ENCODE results near the gene PMPCA. TPM values are rescaled to one million over a fixed set of nuclear protein-coding genes. Genes with fewer than 3 reads are reported as not detected.
A peak's percentile ranks its signal among the peaks of the same experiment; 100 is the strongest.

PMPCA gene
- 20.9 and 55.8 TPM in 2 replicates for total RNA-seq (2014; rRNA removed; shearing (Covaris generic); ENCODE audit: low replicate concordance)

GRCh38 chr9:136410500-136411287, at the start of gene PMPCA, which contains the start of gene ENTR1:
Gene PMPCA, plus strand, starts transcription at chr9:136410658. Its CDS starts 11 bp downstream, at chr9:136410669.
Gene ENTR1, minus strand, starts transcription at chr9:136410614. Its CDS starts 217 bp downstream, at chr9:136410397.
- peaks cover 59% of the 10 kb centered on the region for H3K79me2 ChIP-seq (ENCODE audit: low read length)

GRCh38 chr9:136361047-136361753, 49.3 kb upstream of the PMPCA start:
- Histone ChIP-seq H3K27me3 (ENCODE audit: low read length) (no peaks in the 10 kb centered on the region), H3K4me1 (ENCODE audit: low read length) (peaks cover 18% of the 10 kb centered on the region), H3K4me2 (ENCODE audit: low read depth, low read length, poor library complexity, severe bottlenecking) (no peak overlapping the region), H3K4me3 (ENCODE audit: low read length) (no peak overlapping the region), H3K27ac (ENCODE audit: low read length) (no peak overlapping the region), H3K79me2 (ENCODE audit: low read length) (peaks cover 6% of the 10 kb centered on the region; the same call in 1 of the 2 replicates), H3K36me3 (ENCODE audit: insufficient read depth, low read length) (no peaks in the 10 kb centered on the region), H4K20me1 (ENCODE audit: insufficient read depth, low read depth, low read length) (peaks cover 9% of the 10 kb centered on the region), H3K9me2 (replicated peaks; ENCODE audit: insufficient read depth, low read length) (no peaks in the 10 kb centered on the region), H3K9ac (ENCODE audit: low read length) (no peak overlapping the region), H3K9me3 (ENCODE audit: low read length) (no peaks in the 10 kb centered on the region), H2AFZ (ENCODE audit: low read length) (no peak overlapping the region)
- no peak for DNase-seq

More at GRCh38 chr9:136410500-136411287, at the start of gene PMPCA, which contains the start of gene ENTR1:
- peak within 1 kb of the TSS; percentile 94 for H3K9ac ChIP-seq (ENCODE audit: low read length)
- H3K4me2 ChIP-seq (ENCODE audit: low read depth, low read length, poor library complexity, severe bottlenecking), result peak within 1 kb of the TSS; percentile 93
- no peaks in the 10 kb centered on the region for H3K9me2 ChIP-seq (replicated peaks; ENCODE audit: insufficient read depth, low read length)
- H3K9me3 ChIP-seq (ENCODE audit: low read length), result no peaks in the 10 kb centered on the region
- peaks cover 14% of the 10 kb centered on the region; the same call in 1 of the 2 replicates for H4K20me1 ChIP-seq (ENCODE audit: insufficient read depth, low read depth, low read length)
- peak; percentile 98 for DNase-seq
- peak within 1 kb of the TSS; percentile 69 for H3K27ac ChIP-seq (ENCODE audit: low read length)
- H3K36me3 ChIP-seq (ENCODE audit: insufficient read depth, low read length), result peaks cover 29% of the 10 kb centered on the region; the same call in 1 of the 2 replicates
- no peaks in the 10 kb centered on the region for H3K27me3 ChIP-seq (ENCODE audit: low read length)
- H3K4me3 ChIP-seq (ENCODE audit: low read length), result peak within 1 kb of the TSS; percentile 90
- no peak within 1 kb of the TSS for H2AFZ ChIP-seq (ENCODE audit: low read length)
- peaks cover 29% of the 10 kb centered on the region for H3K4me1 ChIP-seq (ENCODE audit: low read length)

- H3K4me3 ChIP-seq (ENCODE audit: low read length), result peak overlapping the region; percentile 83; the same call in 1 of the 2 replicates
- no peaks in the 10 kb centered on the region for H3K9me3 ChIP-seq (ENCODE audit: low read length)
- no peaks in the 10 kb centered on the region for H3K27me3 ChIP-seq (ENCODE audit: low read length)
- peaks cover 18% of the 10 kb centered on the region for H3K4me1 ChIP-seq (ENCODE audit: low read length)
- H3K9ac ChIP-seq (ENCODE audit: low read length), result peak overlapping the region; percentile 54; the same call in 1 of the 2 replicates
- H3K27ac ChIP-seq (ENCODE audit: low read length), result no peak overlapping the region
- H3K9me2 ChIP-seq (replicated peaks; ENCODE audit: insufficient read depth, low read length), result no peaks in the 10 kb centered on the region
- peaks cover 6% of the 10 kb centered on the region; the same call in 1 of the 2 replicates for H3K79me2 ChIP-seq (ENCODE audit: low read length)
- no peaks in the 10 kb centered on the region for H3K36me3 ChIP-seq (ENCODE audit: insufficient read depth, low read length)
- peaks cover 9% of the 10 kb centered on the region for H4K20me1 ChIP-seq (ENCODE audit: insufficient read depth, low read depth, low read length)
- no peak overlapping the region for H2AFZ ChIP-seq (ENCODE audit: low read length)
- no peak for DNase-seq
- peak overlapping the region; percentile 69 for H3K4me2 ChIP-seq (ENCODE audit: low read depth, low read length, poor library complexity, severe bottlenecking)
These were observed 48.6 kb upstream of the PMPCA start for GRCh38 chr9:136361754-136362449.

- Histone ChIP-seq H3K27me3 (ENCODE audit: low read length) (no peaks in the 10 kb centered on the region), H3K79me2 (ENCODE audit: low read length) (peaks cover 6% of the 10 kb centered on the region; the same call in 1 of the 2 replicates), H2AFZ (ENCODE audit: low read length) (no peak overlapping the region), H3K4me1 (ENCODE audit: low read length) (peaks cover 18% of the 10 kb centered on the region), H3K4me2 (ENCODE audit: low read depth, low read length, poor library complexity, severe bottlenecking) (peak overlapping the region; percentile 69), H3K4me3 (ENCODE audit: low read length) (peak overlapping the region; percentile 83), H3K9me3 (ENCODE audit: low read length) (no peaks in the 10 kb centered on the region), H3K9ac (ENCODE audit: low read length) (peak overlapping the region; percentile 54), H3K36me3 (ENCODE audit: insufficient read depth, low read length) (no peaks in the 10 kb centered on the region), H3K27ac (ENCODE audit: low read length) (no peak overlapping the region), H4K20me1 (ENCODE audit: insufficient read depth, low read depth, low read length) (peaks cover 9% of the 10 kb centered on the region), H3K9me2 (replicated peaks; ENCODE audit: insufficient read depth, low read length) (no peaks in the 10 kb centered on the region)
- DNase-seq, result no peak
These were observed 48.0 kb upstream of the PMPCA start for GRCh38 chr9:136362450-136362784.

GRCh38 chr9:136363106-136363948, 47.1 kb upstream of the PMPCA start, which contains the start of gene DNLZ:
Gene DNLZ, minus strand, starts transcription at chr9:136363744. Its CDS starts 30 bp downstream, at chr9:136363714.
- peak within 1 kb of the TSS; percentile 89 for H3K27ac ChIP-seq (ENCODE audit: low read length)
- H4K20me1 ChIP-seq (ENCODE audit: insufficient read depth, low read depth, low read length), result peaks cover 9% of the 10 kb centered on the region
- H3K9ac ChIP-seq (ENCODE audit: low read length), result peak within 1 kb of the TSS; percentile 99
- H3K4me2 ChIP-seq (ENCODE audit: low read depth, low read length, poor library complexity, severe bottlenecking), result peak within 1 kb of the TSS; percentile 75
- H3K9me3 ChIP-seq (ENCODE audit: low read length), result no peaks in the 10 kb centered on the region
- H3K79me2 ChIP-seq (ENCODE audit: low read length), result peaks cover 6% of the 10 kb centered on the region; the same call in 1 of the 2 replicates
- H3K36me3 ChIP-seq (ENCODE audit: insufficient read depth, low read length), result no peaks in the 10 kb centered on the region
- H3K27me3 ChIP-seq (ENCODE audit: low read length), result no peaks in the 10 kb centered on the region
- peak within 1 kb of the TSS; percentile 83 for H3K4me3 ChIP-seq (ENCODE audit: low read length)
- no peaks in the 10 kb centered on the region for H3K9me2 ChIP-seq (replicated peaks; ENCODE audit: insufficient read depth, low read length)
- H3K4me1 ChIP-seq (ENCODE audit: low read length), result peaks cover 18% of the 10 kb centered on the region
- peak; percentile 98 for DNase-seq
- no peak within 1 kb of the TSS for H2AFZ ChIP-seq (ENCODE audit: low read length)

- H3K79me2 ChIP-seq (ENCODE audit: low read length), result peaks cover 6% of the 10 kb centered on the region; the same call in 1 of the 2 replicates
- DNase-seq, result no peak
- H3K9ac ChIP-seq (ENCODE audit: low read length), result peak overlapping the region; percentile 44
- no peak overlapping the region for H3K27ac ChIP-seq (ENCODE audit: low read length)
- no peaks in the 10 kb centered on the region for H3K27me3 ChIP-seq (ENCODE audit: low read length)
- no peak overlapping the region for H2AFZ ChIP-seq (ENCODE audit: low read length)
- H3K4me1 ChIP-seq (ENCODE audit: low read length), result peaks cover 18% of the 10 kb centered on the region
- no peaks in the 10 kb centered on the region for H3K9me2 ChIP-seq (replicated peaks; ENCODE audit: insufficient read depth, low read length)
- H3K9me3 ChIP-seq (ENCODE audit: low read length), result no peaks in the 10 kb centered on the region
- no peaks in the 10 kb centered on the region for H3K36me3 ChIP-seq (ENCODE audit: insufficient read depth, low read length)
- H3K4me2 ChIP-seq (ENCODE audit: low read depth, low read length, poor library complexity, severe bottlenecking), result peak overlapping the region; percentile 75
- H3K4me3 ChIP-seq (ENCODE audit: low read length), result peak overlapping the region; percentile 83; the same call in 1 of the 2 replicates
- peaks cover 9% of the 10 kb centered on the region for H4K20me1 ChIP-seq (ENCODE audit: insufficient read depth, low read depth, low read length)
These were observed 46.3 kb upstream of the PMPCA start for GRCh38 chr9:136363949-136364748.
